Adipocyte (in vitro differentiated cells): ENCODE measurements around the gene CYBB.
A peak's percentile ranks its signal among the peaks of the same experiment; 100 is the strongest.

ENCODE experiments used
- DNase-seq: peaks from one replicate; pipeline ENCODE4 v3.0.0-alpha.2; 2015; ENCODE audit warnings: low read depth
- H3K27me3 ChIP-seq: replicated peaks from 2 replicates; pipeline ENCODE4 v1.7.0; 2013; ENCODE audit warnings: mild to moderate bottlenecking, low read length, moderate library complexity; ENCODE audit not compliant: control insufficient read depth, insufficient read depth
- H3K36me3 ChIP-seq: 2 replicates; pipeline ENCODE4 v1.7.0; 2013; ENCODE audit warnings: low read length, mild to moderate bottlenecking, moderate library complexity; ENCODE audit not compliant: control insufficient read depth, insufficient read depth, severe bottlenecking
- H3K4me1 ChIP-seq: 2 replicates; pipeline ENCODE4 v1.7.0; 2013; ENCODE audit warnings: mild to moderate bottlenecking, low read length, moderate library complexity; ENCODE audit not compliant: control insufficient read depth, insufficient read depth
- H3K4me3 ChIP-seq: 2 replicates; pipeline ENCODE4 v1.7.0; 2013; ENCODE audit warnings: mild to moderate bottlenecking, low read length, moderate library complexity
- H3K9ac ChIP-seq: 2 replicates; pipeline ENCODE4 v1.7.0; 2013; ENCODE audit warnings: mild to moderate bottlenecking, low read length, moderate library complexity
- H3K9me3 ChIP-seq: 2 replicates; pipeline ENCODE4 v1.7.0; 2013; ENCODE audit warnings: mild to moderate bottlenecking, low read length, moderate library complexity; ENCODE audit not compliant: control insufficient read depth

The CYBB gene

DNA sequence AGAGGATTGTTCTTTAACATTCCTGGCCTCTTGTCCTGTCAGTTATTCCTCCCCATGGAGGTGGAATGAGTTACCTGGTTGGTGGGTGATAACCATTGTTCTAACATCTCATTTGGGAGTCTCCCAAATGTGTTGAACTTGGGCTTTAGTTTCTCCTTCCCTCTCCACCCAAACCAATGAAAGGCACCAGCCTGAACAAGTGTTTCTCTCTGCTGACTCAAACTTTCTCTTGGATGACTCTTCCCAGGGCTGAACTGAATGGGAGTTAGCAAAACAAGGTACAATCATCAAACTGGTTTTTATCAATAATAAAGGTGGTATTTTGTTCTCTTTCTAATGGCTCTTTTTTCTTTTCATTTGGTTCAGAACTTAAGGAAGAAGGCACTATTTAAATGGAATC is 64.8 kb downstream of the CYBB start:
- Histone ChIP-seq H3K4me1 (no peaks in the 10 kb centered on the region), H3K9me3 (no peaks in the 10 kb centered on the region), H3K27me3 (peaks cover under 1% of the 10 kb centered on the region), H3K36me3 (peaks cover 7% of the 10 kb centered on the region), H3K4me3 (no peak overlapping the region), H3K9ac (no peak overlapping the region)
- no peak for DNase-seq

DNA sequence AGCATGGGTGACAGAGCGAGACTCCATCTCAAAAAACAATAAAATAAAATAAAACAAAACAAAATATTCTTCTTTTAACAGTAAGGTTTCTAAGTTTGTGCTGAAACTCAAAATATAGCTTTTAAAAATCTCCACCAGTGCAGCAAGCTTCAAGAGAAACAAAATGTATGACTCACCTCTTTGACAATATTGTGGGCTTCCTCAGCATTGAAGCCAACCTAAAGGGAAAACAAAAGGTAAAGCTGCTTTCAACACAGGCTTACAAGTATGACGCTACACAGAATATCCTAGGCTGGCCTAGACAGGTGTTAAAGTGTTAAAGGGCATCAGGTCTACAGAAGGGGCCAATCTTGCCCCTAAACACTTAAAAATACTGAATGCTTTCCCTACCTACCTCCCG is 66.3 kb downstream of the CYBB start:
- Histone ChIP-seq H3K4me1 (no peaks in the 10 kb centered on the region), H3K36me3 (peaks cover 1% of the 10 kb centered on the region), H3K4me3 (peak overlapping the region; percentile 83), H3K9me3 (no peaks in the 10 kb centered on the region), H3K9ac (no peak overlapping the region), H3K27me3 (peaks cover 3% of the 10 kb centered on the region)
- DNase-seq: peak; percentile 10

- peak overlapping the region; percentile 82 for H3K9ac ChIP-seq
- H3K4me1 ChIP-seq: no peaks in the 10 kb centered on the region
- DNase-seq: no peak
- H3K36me3 ChIP-seq: no peaks in the 10 kb centered on the region
- no peaks in the 10 kb centered on the region for H3K9me3 ChIP-seq
- peaks cover 3% of the 10 kb centered on the region for H3K27me3 ChIP-seq
- peak overlapping the region; percentile 83 for H3K4me3 ChIP-seq
Measured at GRCh38 chrX:37846558-37846933, 66.7 kb downstream of the CYBB start.

DNA sequence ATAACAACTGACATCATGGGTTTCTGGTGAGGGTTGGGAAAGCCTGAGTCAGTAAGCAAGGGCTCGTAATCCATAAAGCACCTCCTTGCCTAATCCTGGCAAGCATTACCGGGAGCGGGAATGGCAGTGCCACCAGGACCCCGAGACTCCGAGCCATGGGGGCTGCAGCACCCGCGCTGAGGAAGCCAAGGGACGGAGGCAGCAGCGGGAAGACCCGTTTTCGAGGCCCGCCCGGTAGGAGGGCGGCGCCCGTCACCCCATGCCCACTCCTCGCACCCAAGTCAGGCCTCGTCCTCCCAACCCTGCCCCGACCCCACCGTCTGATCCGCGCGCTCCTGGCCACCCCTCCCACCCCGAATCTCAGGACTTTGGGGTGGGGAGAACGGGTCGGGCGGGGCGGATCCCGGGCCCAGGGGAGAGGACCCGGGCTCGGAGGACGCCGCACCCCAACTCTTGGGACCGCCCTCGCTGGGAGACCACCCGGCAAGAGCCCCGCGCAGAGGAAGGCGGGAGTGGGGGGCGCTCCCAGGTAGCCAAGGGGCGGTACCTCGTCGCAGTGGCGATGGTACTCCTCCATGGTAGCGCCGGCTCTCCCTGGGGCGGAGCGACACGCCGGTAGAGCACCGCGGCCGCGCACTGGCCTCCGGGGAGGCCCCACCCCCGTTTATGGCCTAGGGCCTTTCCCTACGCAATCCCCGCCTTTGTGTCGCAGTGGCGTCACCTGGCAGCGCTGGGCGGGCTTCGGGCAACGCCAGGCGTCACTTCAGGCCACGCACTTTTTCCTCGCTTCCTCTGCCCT is 67.3 kb downstream of the CYBB start, which contains the start of gene DYNLT3:
Gene DYNLT3, minus strand, starts transcription at position 638 of the 799 bp plus-strand sequence. Its CDS starts 61 bp downstream, at position 577.
- Histone ChIP-seq H3K9ac (peak within 1 kb of the TSS; percentile 82), H3K4me3 (peak within 1 kb of the TSS; percentile 83), H3K36me3 (no peaks in the 10 kb centered on the region), H3K9me3 (no peaks in the 10 kb centered on the region), H3K4me1 (no peaks in the 10 kb centered on the region), H3K27me3 (peaks cover 3% of the 10 kb centered on the region)
- peak; percentile 82 for DNase-seq

GRCh38 chrX:37847733-37848197 is 67.9 kb downstream of the CYBB start:
- Histone ChIP-seq H3K4me1 (no peaks in the 10 kb centered on the region), H3K36me3 (no peaks in the 10 kb centered on the region), H3K4me3 (peak overlapping the region; percentile 83), H3K9ac (peak overlapping the region; percentile 82), H3K9me3 (no peaks in the 10 kb centered on the region), H3K27me3 (peaks cover 3% of the 10 kb centered on the region)
- DNase-seq: no peak

GRCh38 chrX:37854148-37854547 is 74.3 kb downstream of the CYBB start:
- Histone ChIP-seq H3K9ac (no peak overlapping the region), H3K36me3 (no peaks in the 10 kb centered on the region), H3K27me3 (peaks cover 3% of the 10 kb centered on the region), H3K9me3 (no peaks in the 10 kb centered on the region), H3K4me1 (no peaks in the 10 kb centered on the region), H3K4me3 (no peak overlapping the region)
- no peak for DNase-seq

DNA sequence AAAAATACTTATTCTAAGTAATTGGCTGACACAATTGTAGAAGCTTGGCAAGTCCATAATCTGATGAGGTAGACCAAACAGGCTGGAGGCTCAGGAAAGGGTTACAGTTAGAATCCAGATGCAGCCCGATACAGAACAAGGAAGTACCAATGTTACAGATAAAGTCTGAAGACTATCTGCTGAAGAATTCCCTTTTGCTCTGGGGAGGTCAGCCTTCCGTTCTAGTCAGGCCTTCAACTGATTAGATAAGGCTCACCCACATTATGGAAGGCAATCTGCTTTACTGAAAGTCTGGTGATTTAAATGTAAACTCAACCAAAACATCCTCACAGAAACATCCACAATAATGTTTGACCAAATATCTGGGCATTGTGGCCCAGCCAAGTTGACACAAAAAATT is 74.9 kb downstream of the CYBB start:
- H3K4me3 ChIP-seq: no peak overlapping the region
- H3K9me3 ChIP-seq: no peaks in the 10 kb centered on the region
- H3K36me3 ChIP-seq: no peaks in the 10 kb centered on the region
- DNase-seq: no peak
- H3K9ac ChIP-seq: no peak overlapping the region
- H3K4me1 ChIP-seq: no peaks in the 10 kb centered on the region
- H3K27me3 ChIP-seq: peaks cover 1% of the 10 kb centered on the region

- Histone ChIP-seq H3K9me3 (no peaks in the 10 kb centered on the region), H3K4me3 (no peak overlapping the region), H3K36me3 (no peaks in the 10 kb centered on the region), H3K4me1 (no peaks in the 10 kb centered on the region), H3K27me3 (no peaks in the 10 kb centered on the region), H3K9ac (no peak overlapping the region)
- DNase-seq: no peak
Measured at GRCh38 chrX:37860721-37861120, 80.9 kb downstream of the CYBB start.

DNA sequence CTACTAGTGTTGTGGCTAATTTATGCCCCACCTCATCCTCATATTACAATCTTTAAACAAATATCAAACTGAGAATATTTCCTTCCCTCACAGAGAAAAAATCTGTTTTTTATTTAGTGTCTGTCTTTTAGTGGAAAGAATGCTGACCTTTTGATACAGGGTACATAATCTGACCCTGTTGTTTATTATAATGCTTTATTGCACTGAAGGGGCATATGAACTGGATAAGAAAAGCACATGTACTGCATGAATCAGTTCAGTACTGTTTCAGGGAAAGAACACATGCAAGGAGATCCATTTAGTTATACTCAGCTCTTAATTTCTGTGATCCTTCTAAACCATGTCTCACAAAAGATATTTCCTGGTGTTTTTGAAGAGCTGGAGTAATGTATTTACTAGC is 83.0 kb downstream of the CYBB start:
- no peak overlapping the region for H3K9ac ChIP-seq
- no peaks in the 10 kb centered on the region for H3K27me3 ChIP-seq
- no peaks in the 10 kb centered on the region for H3K4me1 ChIP-seq
- H3K4me3 ChIP-seq: no peak overlapping the region
- peak; percentile 22 for DNase-seq
- H3K36me3 ChIP-seq: no peaks in the 10 kb centered on the region
- H3K9me3 ChIP-seq: peaks cover 2% of the 10 kb centered on the region
